CD4-positive, alpha-beta T cell treated with Interleukin-4 for 4 hours (primary cell): ENCODE data around the gene STAG3.
"Not testable (repeated sequence)": the region's sequence is repeated elsewhere in the genome, so short reads cannot be mapped to it uniquely, and the experiment has no call there.

Source experiments
- DNase-seq: peaks from one replicate; pipeline ENCODE4 v3.0.0-alpha.2; 2020

Gene STAG3

DNA sequence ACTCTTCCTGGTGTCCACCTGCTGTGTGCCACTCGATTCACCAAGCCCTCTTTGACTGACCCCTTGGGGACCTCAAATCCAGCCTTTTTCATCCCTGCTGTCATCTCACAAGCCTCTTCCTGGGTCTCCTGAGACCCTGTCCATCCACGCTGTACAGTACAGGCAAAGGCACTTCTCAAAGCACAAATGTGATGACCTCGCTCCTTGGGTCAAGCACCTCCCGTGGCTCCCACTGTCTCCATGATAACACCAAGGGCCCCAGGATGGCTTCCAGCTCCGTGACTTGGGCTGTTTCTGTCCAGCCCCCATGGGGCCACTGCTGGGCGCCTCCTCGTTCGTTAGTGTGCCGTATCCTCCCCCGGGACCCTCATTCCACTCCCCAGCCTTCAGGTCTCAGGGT is 70.8 kb downstream of the STAG3 start:
- no peak for DNase-seq

- no peak for DNase-seq
These were observed 79.3 kb downstream of the STAG3 start for GRCh38 chr7:100257017-100257416.

- not testable (repeated sequence) for DNase-seq
These were observed 82.3 kb downstream of the STAG3 start for GRCh38 chr7:100259984-100260383.

- DNase-seq = not testable (repeated sequence)
These were observed 85.2 kb downstream of the STAG3 start for GRCh38 chr7:100262896-100263295.
